PC-3 (cell line): ENCODE measurements around the gene TSFM. TPM values are rescaled to one million over a fixed set of nuclear protein-coding genes. Genes with fewer than 3 reads are reported as not detected.

Experiments
- ATAC-seq: fragments of 200-7000 bp; cut with Tn5 transposase; 2 replicates; pipeline ENCODE4 v1.9.1; 2020; ENCODE audit warnings: mild to moderate bottlenecking, moderate library complexity
- BruUV-seq: library from RNA; stranded (reverse); fragments of 400-500 nt; replicated peaks from 2 replicates; lab custom pipeline; 2021; lab: Mats Ljungman, UMichigan
- CTCF ChIA-PET: fragments of 300-600 bp; sonication (Branson Sonifier 250); formaldehyde crosslinking; loops from one replicate; lab custom pipeline; 2022; ENCODE audit warnings: antibody characterized with exemption; lab: Charles Lee
- POLR2A ChIA-PET: fragments of 300-600 bp; sonication (Branson Sonifier 250); formaldehyde crosslinking; loops from one replicate; lab custom pipeline; 2022; ENCODE audit warnings: antibody characterized with exemption; ENCODE audit not compliant: unreplicated experiment; lab: Charles Lee
- DNase-seq: peaks from one replicate; pipeline ENCODE4 v3.0.0-alpha.2; 2015
- H2AFZ ChIP-seq: fragments of 300-600 bp; sonication (generic); 2 replicates; pipeline ENCODE4 v1.6.0; 2016; ENCODE audit warnings: antibody characterized with exemption, low read length
- H3F3A ChIP-seq: fragments of 300-600 bp; sonication (generic); one replicate; pipeline ENCODE4 v1.6.0; 2017; ENCODE audit warnings: antibody characterized with exemption, low read length, control low read depth, mild to moderate bottlenecking; ENCODE audit not compliant: unreplicated experiment
- H3K27ac ChIP-seq: fragments of 300-600 bp; sonication (generic); 2 replicates; pipeline ENCODE4 v1.5.1; 2016; ENCODE audit warnings: mild to moderate bottlenecking, low read length
- H3K27me3 ChIP-seq: fragments of 300-600 bp; sonication (generic); 2 replicates; pipeline ENCODE4 v1.6.1; 2016; ENCODE audit warnings: low read length, mixed read lengths
- H3K36me3 ChIP-seq: fragments of 300-600 bp; sonication (generic); 2 replicates; pipeline ENCODE4 v1.6.1; 2016; ENCODE audit warnings: low read depth, mixed run types, low read length, mixed read lengths
- H3K4me1 ChIP-seq: fragments of 300-600 bp; sonication (generic); 2 replicates; pipeline ENCODE4 v1.5.1; 2016; ENCODE audit warnings: low read length; ENCODE audit not compliant: insufficient read depth
- H3K4me2 ChIP-seq: fragments of 300-600 bp; sonication (generic); 2 replicates; pipeline ENCODE4 v1.6.0; 2016; ENCODE audit warnings: low read length
- H3K4me3 ChIP-seq: fragments of 300-600 bp; sonication (generic); 2 replicates; pipeline ENCODE4 v1.5.1; 2016; ENCODE audit warnings: mild to moderate bottlenecking, low read length, mixed read lengths
- H3K79me2 ChIP-seq: fragments of 300-600 bp; sonication (generic); 2 replicates; pipeline ENCODE4 v1.6.1; 2017; ENCODE audit warnings: low read length, mixed read lengths
- H3K9ac ChIP-seq: fragments of 300-600 bp; sonication (generic); 2 replicates; pipeline ENCODE4 v1.6.0; 2016; ENCODE audit warnings: mild to moderate bottlenecking, low read length
- H3K9me2 ChIP-seq: fragments of 300-600 bp; sonication (generic); replicated peaks from 2 replicates; pipeline ENCODE4 v1.6.1; 2016; ENCODE audit warnings: mixed run types, low read length, mixed read lengths
- H3K9me3 ChIP-seq: fragments of 300-600 bp; sonication (generic); 2 replicates; pipeline ENCODE4 v1.6.1; 2016; ENCODE audit warnings: low read length, mixed read lengths
- H4K20me1 ChIP-seq: fragments of 300-600 bp; sonication (generic); 2 replicates; pipeline ENCODE4 v1.6.1; 2016; ENCODE audit warnings: low read length, mixed read lengths
- CTCF ChIP-seq: fragments of 300-600 bp; sonication (generic); conservative IDR thresholded peaks from 2 replicates; pipeline ENCODE4 v1.5.1; 2017; ENCODE audit warnings: antibody characterized with exemption, low read depth, mild to moderate bottlenecking, low read length
- EZH2 ChIP-seq: fragments of 300-600 bp; sonication (generic); IDR thresholded peaks from one replicate; pipeline ENCODE4 v1.6.1; 2017; ENCODE audit warnings: antibody characterized with exemption, mild to moderate bottlenecking, low read length; ENCODE audit not compliant: unreplicated experiment
- EZH2phosphoT487 ChIP-seq: fragments of 300-600 bp; sonication (generic); IDR thresholded peaks from 2 replicates; pipeline ENCODE4 v1.6.1; 2018; ENCODE audit warnings: mild to moderate bottlenecking, antibody characterized with exemption, low read length, borderline replicate concordance
- intact Hi-C: fragments of 100-400 bp; cut with micrococcal nuclease; formaldehyde crosslinking; loops from 2 replicates; pipeline ENCODE4 v1.9.0; 2023
- total RNA-seq: library from RNA; depleted of rRNA; stranded (reverse); fragments of >200 nt; gene quantifications from 2 replicates; pipeline ENCODE4 v1.2.3, GENCODE V29; 2014

TSFM gene
- total RNA-seq, 1 experiment from 2014 or later = 63.0 TPM

DNA sequence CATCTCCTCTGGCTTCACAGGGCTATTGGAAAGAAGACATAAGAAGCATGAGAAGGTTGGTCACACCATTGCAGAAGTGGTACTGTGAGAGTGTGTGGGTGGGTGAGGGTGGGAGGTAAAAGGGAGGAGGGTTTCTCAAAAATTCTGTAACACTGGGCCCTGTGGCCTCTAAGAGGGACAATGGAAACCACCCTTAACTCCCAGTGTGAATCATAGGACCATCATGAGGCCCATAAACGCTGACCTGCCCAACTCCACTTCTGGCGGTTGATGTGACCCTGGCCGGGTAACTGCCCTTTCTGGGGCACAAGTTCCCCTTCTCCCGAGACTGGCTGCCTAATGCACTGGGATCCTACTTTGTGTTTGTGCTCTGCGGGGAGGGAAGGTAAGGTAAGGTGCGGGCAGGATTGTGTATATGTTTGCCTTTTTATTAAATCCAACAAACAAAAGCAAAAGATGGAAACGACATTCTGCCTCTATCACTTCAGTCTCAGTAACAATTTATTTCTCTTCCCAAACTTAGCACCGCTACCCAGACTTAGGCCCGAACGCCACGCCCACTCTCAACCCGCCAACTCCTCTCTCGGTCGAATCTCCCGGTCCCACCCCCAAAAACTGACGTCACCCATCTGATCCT lies 11.2 kb upstream of the TSFM start:
- H3K9me3 ChIP-seq = no peaks in the 10 kb centered on the region
- peak overlapping the region; percentile 96 for H3K9ac ChIP-seq
- no peaks in the 10 kb centered on the region for H4K20me1 ChIP-seq
- ATAC-seq (peak; percentile 68), DNase-seq (peak; percentile 90)
- no peak for TF ChIP-seq EZH2
- TF ChIP-seq CTCF = no peak
- TF ChIP-seq EZH2phosphoT487 = no peak
- CTCF ChIA-PET = no interaction called here
- H3K9me2 ChIP-seq = no peaks in the 10 kb centered on the region
- TSS peak; percentile 73 for BruUV-seq
- peaks cover 28% of the 10 kb centered on the region for H3K79me2 ChIP-seq
- H3K27ac ChIP-seq = peak overlapping the region; percentile 86
- intact Hi-C loops = no loop called here
- H3K4me3 ChIP-seq = peak overlapping the region; percentile 84
- H3K4me1 ChIP-seq = peaks cover 26% of the 10 kb centered on the region
- POLR2A ChIA-PET = interaction anchor here (0.7 kb wide), 1 partner anchor 997 kb away, joined by 18 read pairs; no protein-coding TSS in a partner anchor
- peaks cover 18% of the 10 kb centered on the region for H3K36me3 ChIP-seq
- H3K4me2 ChIP-seq = peak overlapping the region; percentile 96
- peak overlapping the region; percentile 94 for H2AFZ ChIP-seq
- no peaks in the 10 kb centered on the region for H3F3A ChIP-seq
- H3K27me3 ChIP-seq = no peaks in the 10 kb centered on the region

GRCh38 chr12:57771873-57772428 lies 10.6 kb upstream of the TSFM start, which contains the start of gene METTL1:
TSS of gene METTL1 (minus strand) at chr12:57772105. CDS start at chr12:57772083, 22 bp downstream.
- H3K4me1 ChIP-seq = peaks cover 20% of the 10 kb centered on the region
- peaks cover 28% of the 10 kb centered on the region for H3K79me2 ChIP-seq
- no peaks in the 10 kb centered on the region for H4K20me1 ChIP-seq
- H3K27me3 ChIP-seq = no peaks in the 10 kb centered on the region
- BruUV-seq = no TSS peak
- peak within 1 kb of the TSS; percentile 84 for H3K4me3 ChIP-seq
- H3K27ac ChIP-seq = peak within 1 kb of the TSS; percentile 86
- peak within 1 kb of the TSS; percentile 96 for H3K4me2 ChIP-seq
- no peaks in the 10 kb centered on the region for H3K9me3 ChIP-seq
- intact Hi-C loops = no loop called here
- H2AFZ ChIP-seq = peak within 1 kb of the TSS; percentile 94
- H3F3A ChIP-seq = no peaks in the 10 kb centered on the region
- CTCF ChIA-PET = interaction anchor here (0.6 kb wide), 1 partner anchor 11 kb away, joined by 3 read pairs; the partner anchor contains the start of gene TSFM
- peaks cover 18% of the 10 kb centered on the region for H3K36me3 ChIP-seq
- POLR2A ChIA-PET = no interaction called here
- TF ChIP-seq CTCF (no peak), EZH2phosphoT487 (no peak), EZH2 (no peak)
- peak within 1 kb of the TSS; percentile 96 for H3K9ac ChIP-seq
- ATAC-seq = peak; percentile 88
- peak; percentile 96 for DNase-seq
- no peaks in the 10 kb centered on the region for H3K9me2 ChIP-seq
